Lower leg skin (tissue), 4 donors: ENCODE measurements around the gene CLDN7. TPM values are rescaled to one million over a fixed set of nuclear protein-coding genes. Genes with fewer than 3 reads are reported as not detected.

Experiments
- DNase-seq, 2 donors: peaks; one replicate each; pipeline ENCODE4 v3.0.0-alpha.2; 2019; ENCODE audit warnings: low spot score in 2 of 2
- H3K4me3 ChIP-seq: fragments of 200-600 bp; sonication (generic); 2 replicates; pipeline ENCODE4 v1.5.1; 2017; ENCODE audit warnings: mild to moderate bottlenecking, low read depth; ENCODE audit not compliant: poor library complexity, severe bottlenecking
- CTCF ChIP-seq, 3 donors: fragments of 450-650 bp; IDR thresholded peaks; one replicate each; pipeline ENCODE4 v1.5.1; 2016; ENCODE audit warnings: antibody characterized with exemption in 3 of 3, mild to moderate bottlenecking in 3 of 3, moderate library complexity in 2 of 3
- POLR2A ChIP-seq, 2 donors: fragments of 450-650 bp; IDR thresholded peaks; one replicate each; pipeline ENCODE4 v1.6.1; 2016 to 2017; ENCODE audit warnings: antibody characterized with exemption in 2 of 2, mild to moderate bottlenecking in 1 of 2, moderate library complexity in 1 of 2
- WGBS, 2 donors: methylation state at CpG; one replicate each; pipeline ENCODE4 v1.1.5; 2018; 5-methylcytosine and 5-hydroxymethylcytosine counted together
- intact Hi-C: fragments of 100-400 bp; cut with DNase I; formaldehyde crosslinking; loops from one replicate; pipeline ENCODE4 v1.15.0; 2023; ENCODE audit warnings: low total_unique reads
- total RNA-seq, 4 donors: library from RNA; depleted of rRNA; stranded (reverse); fragments of >200 nt; gene quantifications; one replicate each; pipeline ENCODE4 v1.1.0, GENCODE V29; 2016

Gene CLDN7
- total RNA-seq, 4 donors from 2014 or later = 6.7 to 25.6 (median 14.4) TPM

- no peak overlapping the region for H3K4me3 ChIP-seq
- no peak for DNase-seq
- no peak for TF ChIP-seq CTCF (IDR thresholded peaks at IDR 0.05)
- TF ChIP-seq POLR2A (IDR thresholded peaks at IDR 0.05) = no peak
- intact Hi-C loops = no loop called here
- 68 to 69% methylated on average over 6 of the region's 6 CpGs for WGBS, 2 donors
Observed at GRCh38 chr17:7218166-7218565, 44.1 kb downstream of the CLDN7 start.

- intact Hi-C loops = no loop called here
- no peak overlapping the region for H3K4me3 ChIP-seq
- TF ChIP-seq CTCF (IDR thresholded peaks at IDR 0.05) (no peak), POLR2A (IDR thresholded peaks at IDR 0.05) (no peak)
- DNase-seq = no peak
- 0 to 1% methylated on average over 23 to 27 of the region's 32 CpGs for WGBS, 2 donors
Observed at GRCh38 chr17:7217113-7217987, 44.9 kb downstream of the CLDN7 start.

- no peak for DNase-seq
- WGBS, 2 donors = 33 to 38% methylated on average over 7 of the region's 7 CpGs
- H3K4me3 ChIP-seq = no peak overlapping the region
- intact Hi-C loops = no loop called here
- TF ChIP-seq CTCF (IDR thresholded peaks at IDR 0.05) = no peak
- no peak for TF ChIP-seq POLR2A (IDR thresholded peaks at IDR 0.05)
Observed at GRCh38 chr17:7216242-7217112, 45.8 kb downstream of the CLDN7 start.

- no peak for TF ChIP-seq POLR2A (IDR thresholded peaks at IDR 0.05)
- TF ChIP-seq CTCF (IDR thresholded peaks at IDR 0.05) = no peak
- intact Hi-C loops = no loop called here
- WGBS, 2 donors = 23 to 31% methylated on average over 8 to 9 of the region's 10 CpGs
- no peak for DNase-seq
- no peak overlapping the region for H3K4me3 ChIP-seq
Observed at GRCh38 chr17:7215652-7216180, 46.6 kb downstream of the CLDN7 start.

GRCh38 chr17:7215136-7215638 lies 47.1 kb downstream of the CLDN7 start:
- H3K4me3 ChIP-seq = no peak overlapping the region
- DNase-seq = no peak
- whole genome bisulfite sequencing, 2 donors = 23 to 29% methylated on average over 9 of the region's 9 CpGs
- intact Hi-C loops = no loop called here
- TF ChIP-seq CTCF (IDR thresholded peaks at IDR 0.05) (no peak), POLR2A (IDR thresholded peaks at IDR 0.05) (no peak)
